Measurements from ENCODE around the gene LRCH1.

The LRCH1 gene

GRCh38 chr13:46615888-46616531 lies 63.0 kb downstream of the LRCH1 start:
- TF ChIP-seq ZNF274 (IDR thresholded peaks at IDR 0.05; ENCODE audit: low read depth, low read length) = no peak

DNA sequence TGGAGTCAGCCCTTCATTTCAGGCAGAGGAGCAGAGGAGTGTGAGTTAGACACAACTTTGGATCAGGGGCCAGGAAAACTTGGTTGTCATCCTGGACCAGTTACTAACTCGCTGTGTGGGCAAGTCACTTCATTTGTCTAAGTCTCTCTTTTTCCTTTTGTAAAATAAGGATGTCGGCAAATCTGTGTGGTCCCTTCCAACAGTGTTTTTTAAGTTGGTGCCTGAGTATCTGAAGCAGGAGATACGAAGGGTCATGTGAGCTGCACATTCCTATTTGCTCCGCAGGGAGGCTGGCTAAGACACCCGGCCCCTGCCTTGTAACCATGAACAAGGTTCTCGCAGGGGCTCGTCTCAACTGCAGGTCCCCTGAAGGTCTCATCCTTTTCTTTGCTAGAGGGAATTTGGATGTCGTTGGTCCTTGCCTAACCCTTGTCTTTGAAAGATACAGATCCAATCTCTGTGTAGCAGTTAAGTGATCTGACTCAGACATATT lies 64.3 kb downstream of the LRCH1 start:
- TF ChIP-seq ZNF274 (IDR thresholded peaks at IDR 0.05; ENCODE audit: low read depth, low read length) = no peak
- H3K4me3 ChIP-seq (ENCODE audit: low read length) = no peak overlapping the region

More at GRCh38 chr13:46615888-46616531, 63.0 kb downstream of the LRCH1 start:
- no peak overlapping the region for H3K4me3 ChIP-seq (ENCODE audit: low read length)

GRCh38 chr13:46617885-46618284 lies 64.9 kb downstream of the LRCH1 start:
- TF ChIP-seq ZNF274 (IDR thresholded peaks at IDR 0.05; ENCODE audit: low read depth, low read length) = no peak

GRCh38 chr13:46618694-46619254 lies 65.8 kb downstream of the LRCH1 start:
- no peak overlapping the region for H3K4me3 ChIP-seq (ENCODE audit: low read length)
- no peak for TF ChIP-seq ZNF274 (IDR thresholded peaks at IDR 0.05; ENCODE audit: low read depth, low read length)

More at GRCh38 chr13:46617885-46618284, 64.9 kb downstream of the LRCH1 start:
- no peak overlapping the region for H3K4me3 ChIP-seq (ENCODE audit: low read length)

DNA sequence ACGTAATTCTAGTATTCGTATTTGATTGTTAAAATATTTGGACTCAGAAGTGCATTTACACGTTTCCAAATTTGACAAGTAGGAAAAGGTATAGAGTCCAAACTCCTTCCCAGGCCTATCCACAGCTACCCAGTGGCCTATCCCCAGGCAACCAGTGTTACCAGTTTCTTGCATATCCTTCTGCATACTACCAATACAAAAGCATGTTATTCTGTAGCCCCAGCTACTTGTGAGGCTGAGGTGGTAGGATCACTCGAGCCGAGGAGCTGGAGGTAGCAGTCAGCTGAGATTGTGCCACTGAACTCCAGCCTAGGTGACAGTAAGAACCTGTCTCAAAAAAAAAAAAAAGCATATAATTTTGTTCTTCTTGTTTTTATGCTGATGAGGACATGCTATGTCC lies 67.1 kb downstream of the LRCH1 start:
- TF ChIP-seq ZNF274 (IDR thresholded peaks at IDR 0.05; ENCODE audit: low read depth, low read length) = no peak
- no peak overlapping the region for H3K4me3 ChIP-seq (ENCODE audit: low read length)

GRCh38 chr13:46620471-46620870 lies 67.5 kb downstream of the LRCH1 start:
- TF ChIP-seq ZNF274 (IDR thresholded peaks at IDR 0.05; ENCODE audit: low read depth, low read length) = no peak

GRCh38 chr13:46621133-46621532 lies 68.2 kb downstream of the LRCH1 start:
- no peak for TF ChIP-seq ZNF274 (IDR thresholded peaks at IDR 0.05; ENCODE audit: low read depth, low read length)
- no peak overlapping the region for H3K4me3 ChIP-seq (ENCODE audit: low read length)

More at GRCh38 chr13:46620471-46620870, 67.5 kb downstream of the LRCH1 start:
- H3K4me3 ChIP-seq (ENCODE audit: low read length) = no peak overlapping the region

DNA sequence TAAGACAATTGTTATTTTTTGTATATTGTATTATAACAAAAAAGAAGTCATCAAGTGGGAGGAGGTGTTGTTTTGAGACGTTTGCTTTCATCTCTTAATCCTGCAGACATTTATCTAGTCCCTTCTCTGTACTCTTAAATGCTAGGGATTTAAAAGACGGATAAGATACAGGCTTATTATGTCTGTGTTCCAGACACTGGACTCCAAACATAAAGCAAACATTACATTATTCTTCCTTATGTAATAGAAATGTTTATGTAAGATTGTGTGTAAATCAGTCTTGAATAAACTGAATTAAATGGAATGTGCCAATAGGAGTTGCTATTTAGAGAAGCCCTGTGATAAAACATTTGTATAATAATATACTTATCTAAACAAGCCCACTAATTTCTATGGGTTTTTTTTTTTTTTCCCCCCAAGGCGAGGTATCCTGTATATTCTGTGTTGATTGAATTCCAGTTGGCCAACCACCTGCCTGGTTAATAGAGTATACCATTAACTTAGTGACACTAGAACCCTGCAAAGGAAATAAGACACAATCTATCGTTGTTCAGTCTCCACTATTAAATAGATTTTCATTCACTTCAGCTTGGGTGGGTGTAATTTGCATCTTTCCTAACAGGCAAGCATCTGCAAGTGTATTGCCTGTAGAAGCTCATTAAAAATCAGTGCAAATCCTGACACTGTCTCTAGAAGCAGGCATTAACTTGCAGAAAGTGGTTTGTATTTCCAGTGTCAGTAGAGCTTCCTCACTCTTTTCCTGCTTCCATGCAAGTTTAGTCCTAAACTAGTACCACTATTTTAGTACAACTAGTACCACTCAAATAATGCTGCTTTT lies 69.0 kb downstream of the LRCH1 start:
- no peak overlapping the region for H3K4me3 ChIP-seq (ENCODE audit: low read length)
- no peak for TF ChIP-seq ZNF274 (IDR thresholded peaks at IDR 0.05; ENCODE audit: low read depth, low read length)

DNA sequence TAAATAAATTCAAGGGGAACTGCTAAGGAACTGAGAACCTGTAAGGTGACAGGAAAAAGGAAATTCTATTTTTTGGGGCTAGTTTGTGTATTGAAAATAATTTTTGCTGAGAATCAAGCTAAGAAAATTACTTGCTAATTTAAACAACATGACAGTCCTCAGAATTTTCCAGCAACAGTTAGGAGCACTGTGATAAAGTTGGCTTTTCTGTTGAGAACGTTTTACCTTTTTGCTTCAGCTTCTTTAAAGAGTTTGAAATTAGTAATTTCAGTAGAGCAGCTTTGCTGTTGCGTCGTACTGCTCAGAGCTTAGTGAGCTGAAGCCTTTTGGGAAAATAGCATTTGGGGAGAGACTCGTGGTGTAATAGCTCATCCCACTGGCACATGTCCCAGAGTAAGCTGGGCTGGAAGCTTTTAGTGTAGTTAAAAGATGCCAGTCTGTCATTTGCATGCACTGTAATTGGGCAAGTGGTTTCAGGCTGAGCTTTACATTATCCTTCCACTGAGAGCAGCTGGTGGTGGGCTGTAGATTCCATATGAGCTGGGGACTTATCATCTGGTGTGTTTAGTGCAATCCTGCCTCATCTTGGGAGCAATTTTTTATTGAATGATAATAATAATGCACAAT lies 69.8 kb downstream of the LRCH1 start:
- H3K4me3 ChIP-seq (ENCODE audit: low read length) = peak overlapping the region; percentile 63; the same call in 1 of the 2 replicates

DNA sequence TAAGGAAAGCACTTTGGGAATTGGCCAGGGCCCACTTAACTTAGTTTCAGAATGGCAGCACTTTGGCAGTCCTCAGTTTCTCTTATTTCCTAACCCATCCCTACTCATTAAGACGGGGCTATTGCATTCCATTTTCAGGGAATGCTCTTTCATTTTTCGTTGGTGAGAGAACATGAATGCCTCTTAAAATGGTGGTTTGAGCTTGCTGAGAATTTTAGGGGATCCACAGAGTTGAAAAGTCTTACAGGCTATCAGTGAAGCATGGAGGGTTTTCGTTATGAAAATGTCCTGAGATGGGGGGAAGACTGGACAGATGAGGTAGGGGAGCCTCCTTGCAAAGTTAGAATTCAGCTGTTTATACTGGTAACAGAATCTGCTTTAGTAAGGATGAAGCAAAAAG lies 71.4 kb downstream of the LRCH1 start:
- no peak for TF ChIP-seq ZNF274 (IDR thresholded peaks at IDR 0.05; ENCODE audit: low read depth, low read length)
- peak overlapping the region; percentile 38; the same call in 1 of the 2 replicates for H3K4me3 ChIP-seq (ENCODE audit: low read length)

More for the DNA sequence above, 69.8 kb downstream of the LRCH1 start:
- no peak for TF ChIP-seq ZNF274 (IDR thresholded peaks at IDR 0.05; ENCODE audit: low read depth, low read length)

GRCh38 chr13:46624821-46625220 lies 71.9 kb downstream of the LRCH1 start:
- TF ChIP-seq ZNF274 (IDR thresholded peaks at IDR 0.05; ENCODE audit: low read depth, low read length) = no peak
- H3K4me3 ChIP-seq (ENCODE audit: low read length) = no peak overlapping the region

DNA sequence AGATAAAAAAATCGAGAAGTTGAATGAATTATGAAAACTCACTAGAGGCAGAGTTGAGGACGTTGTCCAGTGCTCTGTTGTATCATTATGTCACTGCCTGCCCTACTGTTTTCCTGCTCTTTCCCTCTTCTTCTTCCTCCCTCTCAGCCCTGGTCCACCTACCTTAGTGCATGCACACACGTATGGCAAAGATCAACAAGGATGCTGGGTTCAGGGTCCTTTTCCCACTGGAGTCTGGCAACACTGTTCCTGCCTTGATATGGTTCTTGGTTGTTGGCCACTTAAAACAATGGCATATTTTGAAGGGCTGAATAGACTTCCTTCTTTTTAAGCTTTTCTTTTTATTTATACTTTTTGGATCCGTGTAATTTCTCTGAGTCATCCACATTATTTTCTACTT lies 74.5 kb downstream of the LRCH1 start:
- H3K4me3 ChIP-seq (ENCODE audit: low read length) = no peak overlapping the region
- no peak for TF ChIP-seq ZNF274 (IDR thresholded peaks at IDR 0.05; ENCODE audit: low read depth, low read length)

- TF ChIP-seq ZNF274 (IDR thresholded peaks at IDR 0.05; ENCODE audit: low read depth, low read length) = no peak
These were observed 75.8 kb downstream of the LRCH1 start for GRCh38 chr13:46628622-46629365.

More at GRCh38 chr13:46628622-46629365, 75.8 kb downstream of the LRCH1 start:
- H3K4me3 ChIP-seq (ENCODE audit: low read length) = no peak overlapping the region
